H9 (cell line): ENCODE data around the gene SORCS2. TPM values are rescaled to one million over a fixed set of nuclear protein-coding genes. Genes with fewer than 3 reads are reported as not detected.

Source experiments
- DNase-seq: peaks from one replicate; pipeline ENCODE4 v3.0.0-alpha.2; 2017
- H2AFZ ChIP-seq: one replicate; pipeline ENCODE4 v1.6.1; 2013; ENCODE audit warnings: mild to moderate bottlenecking, low read length, control low read depth, moderate library complexity
- H2AK5ac ChIP-seq: 2 replicates; pipeline ENCODE4 v1.6.1; 2013; ENCODE audit warnings: low read length, control low read depth, mixed read lengths; ENCODE audit not compliant: insufficient read length
- H2BK120ac ChIP-seq: one replicate; pipeline ENCODE4 v1.6.1; 2013; ENCODE audit warnings: low read depth, mild to moderate bottlenecking, low read length, control low read depth, inconsistent platforms; ENCODE audit not compliant: poor library complexity, severe bottlenecking
- H2BK12ac ChIP-seq: 2 replicates; pipeline ENCODE4 v1.6.1; 2013; ENCODE audit warnings: low read length, control low read depth, mixed read lengths, low read depth; ENCODE audit not compliant: insufficient read length
- H2BK15ac ChIP-seq: 2 replicates; pipeline ENCODE4 v1.6.1; 2013; ENCODE audit warnings: low read depth, low read length, control low read depth
- H2BK20ac ChIP-seq: one replicate; pipeline ENCODE4 v1.6.1; 2013; ENCODE audit warnings: low read depth, mild to moderate bottlenecking, low read length, control low read depth, inconsistent platforms; ENCODE audit not compliant: poor library complexity, severe bottlenecking
- H2BK5ac ChIP-seq: 2 replicates; pipeline ENCODE4 v1.6.1; 2013; ENCODE audit warnings: low read length, control low read depth, mixed read lengths; ENCODE audit not compliant: insufficient read length
- H3K14ac ChIP-seq: 2 replicates; pipeline ENCODE4 v1.6.1; 2013; ENCODE audit warnings: low read length, control low read depth; ENCODE audit not compliant: insufficient read depth
- H3K18ac ChIP-seq: 2 replicates; pipeline ENCODE4 v1.6.1; 2013; ENCODE audit warnings: low read depth, mild to moderate bottlenecking, mixed read lengths, low read length, control low read depth; ENCODE audit not compliant: insufficient read length
- H3K23ac ChIP-seq: 2 replicates; pipeline ENCODE4 v1.6.1; 2013; ENCODE audit warnings: low read length, control low read depth, mixed read lengths, low read depth; ENCODE audit not compliant: insufficient read length
- H3K23me2 ChIP-seq: 2 replicates; pipeline ENCODE4 v1.6.1; 2013; ENCODE audit warnings: low read depth, mild to moderate bottlenecking, mixed read lengths, low read length, control low read depth; ENCODE audit not compliant: insufficient read length, poor library complexity, severe bottlenecking
- H3K27ac ChIP-seq: 2 replicates; pipeline ENCODE4 v1.5.1; 2013; ENCODE audit warnings: low read length, control low read depth, mixed read lengths, low read depth; ENCODE audit not compliant: insufficient read length
- H3K27me3 ChIP-seq: 2 replicates; pipeline ENCODE4 v1.6.1; 2013; ENCODE audit warnings: low read length, control low read depth, inconsistent platforms; ENCODE audit not compliant: insufficient read depth
- H3K4ac ChIP-seq: 2 replicates; pipeline ENCODE4 v1.6.1; 2013; ENCODE audit warnings: low read depth, mild to moderate bottlenecking, control low read depth, inconsistent platforms, low read length, moderate library complexity
- H3K4me1 ChIP-seq: 2 replicates; pipeline ENCODE4 v1.6.1; 2013; ENCODE audit warnings: low read length, control low read depth, inconsistent platforms; ENCODE audit not compliant: insufficient read depth
- H3K4me2 ChIP-seq: 2 replicates; pipeline ENCODE4 v1.6.1; 2013; ENCODE audit warnings: low read length, control low read depth, mixed read lengths; ENCODE audit not compliant: insufficient read length, insufficient read depth
- H3K56ac ChIP-seq: 2 replicates; pipeline ENCODE4 v1.6.1; 2013; ENCODE audit warnings: low read depth, mild to moderate bottlenecking, mixed read lengths, low read length, control low read depth; ENCODE audit not compliant: insufficient read length
- H3K79me1 ChIP-seq: 2 replicates; pipeline ENCODE4 v1.6.1; 2013; ENCODE audit warnings: low read depth, mild to moderate bottlenecking, moderate library complexity, low read length, control low read depth, inconsistent platforms; ENCODE audit not compliant: insufficient read depth, poor library complexity, severe bottlenecking
- H3K79me2 ChIP-seq: 2 replicates; pipeline ENCODE4 v1.6.1; 2013; ENCODE audit warnings: low read length, control low read depth, inconsistent platforms; ENCODE audit not compliant: insufficient read depth
- H3K9ac ChIP-seq: 2 replicates; pipeline ENCODE4 v1.6.1; 2013; ENCODE audit warnings: low read length, control low read depth, mixed read lengths; ENCODE audit not compliant: insufficient read length; ENCODE audit errors: extremely low read depth
- H3K9me3 ChIP-seq: one replicate; pipeline ENCODE4 v1.6.1; 2013; ENCODE audit warnings: low read depth, low read length, inconsistent platforms; ENCODE audit not compliant: control insufficient read depth
- H3T11ph ChIP-seq: one replicate; pipeline ENCODE4 v1.6.1; 2013; ENCODE audit warnings: mild to moderate bottlenecking, low read length, control low read depth, inconsistent platforms
- H4K20me1 ChIP-seq: one replicate; pipeline ENCODE4 v1.6.1; 2013; ENCODE audit not compliant: control insufficient read depth, insufficient read length, insufficient read depth
- H4K5ac ChIP-seq: 2 replicates; pipeline ENCODE4 v1.6.1; 2013; ENCODE audit warnings: low read depth, mild to moderate bottlenecking, mixed read lengths, low read length, control low read depth; ENCODE audit not compliant: insufficient read length
- H4K8ac ChIP-seq: replicated peaks from 2 replicates; pipeline ENCODE4 v1.6.1; 2013; ENCODE audit warnings: low read length, control low read depth, mixed read lengths, low read depth; ENCODE audit not compliant: insufficient read length
- H4K91ac ChIP-seq: 2 replicates; pipeline ENCODE4 v1.6.1; 2013; ENCODE audit warnings: low read depth, mild to moderate bottlenecking, moderate library complexity, mixed read lengths, low read length, control low read depth; ENCODE audit not compliant: insufficient read length
- H3K27ac Mint-ChIP-seq, 3 experiments: 2 replicates in 2 of 3; 3 replicates in 1 of 3; pipeline ENCODE4 v1.8.0; 2020 to 2021; ENCODE audit warnings: mixed read lengths in 3 of 3, mild to moderate bottlenecking in 1 of 3, moderate library complexity in 1 of 3
- H3K27me3 Mint-ChIP-seq: 2 replicates; pipeline ENCODE4 v1.8.0; 2021; ENCODE audit warnings: low read depth, mild to moderate bottlenecking, moderate library complexity, mixed read lengths
- H3K36me3 Mint-ChIP-seq, 3 experiments: 2 replicates in 2 of 3; 3 replicates in 1 of 3; pipeline ENCODE4 v1.8.0; 2020 to 2021; ENCODE audit warnings: low read depth in 3 of 3, mixed read lengths in 3 of 3; ENCODE audit not compliant: insufficient read depth in 1 of 3
- H3K4me1 Mint-ChIP-seq, 2 experiments: 2 replicates each; pipeline ENCODE4 v1.8.0; 2020; ENCODE audit warnings: mixed read lengths in 2 of 2
- H3K4me3 Mint-ChIP-seq, 2 experiments: 2 replicates in 1 of 2; 3 replicates in 1 of 2; pipeline ENCODE4 v1.8.0; 2020 to 2021; ENCODE audit warnings: mild to moderate bottlenecking in 2 of 2, mixed read lengths in 2 of 2, moderate library complexity in 1 of 2
- H3K9me3 Mint-ChIP-seq, 2 experiments: 2 replicates in 1 of 2; 3 replicates in 1 of 2; pipeline ENCODE4 v1.8.0; 2020; ENCODE audit warnings: mild to moderate bottlenecking in 2 of 2, mixed read lengths in 2 of 2, moderate library complexity in 1 of 2
- WGBS: extraction: QIAGEN DNeasy Blood & Tissue Kit; methylation state at CpG from one replicate; pipeline ENCODE4 v1.1.7; 2013; ENCODE audit warnings: missing lambda C conversion rate, low lambda C conversion rate, mixed read lengths; ENCODE audit not compliant: insufficient read length; ENCODE audit errors: extremely low coverage; 5-methylcytosine and 5-hydroxymethylcytosine counted together
- total RNA-seq: library from RNA; stranded (reverse); gene quantifications from 2 replicates; pipeline ENCODE4 v1.2.1, GENCODE V29; 2021
- TF ChIP-seq, protein P1 (sequence below): fragments of 200-600 bp; sonication (generic); conservative IDR thresholded peaks from 3 replicates; pipeline ENCODE4 v1.8.0; 2021; ENCODE audit warnings: antibody characterized with exemption, mild to moderate bottlenecking

The SORCS2 gene
- total RNA-seq, 1 experiment from 2014 or later: 0.57 TPM

DNA sequence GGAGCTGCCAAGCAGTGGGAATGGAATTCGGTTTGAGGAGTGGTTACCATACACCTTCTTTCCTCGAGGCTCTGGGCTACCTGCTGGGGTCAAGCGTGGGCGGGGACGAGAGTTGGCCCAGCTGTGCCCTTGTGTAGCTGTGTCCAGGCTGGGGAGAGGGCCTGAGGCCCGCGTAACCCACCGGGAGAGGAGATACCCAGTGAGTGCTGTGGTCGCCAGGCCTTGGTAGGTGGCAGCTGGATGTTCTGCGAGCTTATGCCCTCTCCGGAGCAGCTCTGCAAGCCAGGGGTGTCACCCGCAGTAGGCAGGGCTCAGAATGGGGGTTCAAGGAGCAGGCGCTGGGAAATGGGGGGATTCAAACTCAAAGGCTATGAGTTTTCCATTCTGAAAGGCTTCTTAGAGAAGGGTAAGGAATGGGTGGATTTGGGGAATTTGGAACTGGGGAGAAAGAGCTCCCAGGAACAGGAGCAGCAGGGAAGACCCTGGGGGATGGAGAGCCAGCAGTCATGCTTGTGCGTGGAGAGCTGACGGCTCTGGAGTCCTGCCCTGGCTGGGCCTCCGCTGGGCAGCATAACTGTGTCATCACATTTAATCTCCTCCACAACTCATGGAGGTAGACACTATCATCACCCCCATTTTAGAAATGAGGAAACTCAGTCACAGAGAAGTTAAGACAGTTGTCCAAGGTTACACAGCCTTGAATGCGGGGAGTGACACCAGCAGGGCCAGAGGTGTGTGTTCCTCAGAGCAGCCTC is 117.5 kb downstream of the SORCS2 start:
- Histone ChIP-seq H4K8ac (no peak overlapping the region), H3K23ac (no peak overlapping the region), H2BK120ac (no peak overlapping the region), H3K4me2 (no peak overlapping the region), H2BK20ac (no peak overlapping the region), H3K27me3 (no peaks in the 10 kb centered on the region), H3K79me1 (no peaks in the 10 kb centered on the region), H3K9ac (no peak overlapping the region), H3K23me2 (no peaks in the 10 kb centered on the region), H3K14ac (0 out of 2 replicates have a peak overlapping the region, but pooled peaks have one; percentile 55), H3T11ph (no peak overlapping the region), H2BK5ac (no peak overlapping the region), H4K20me1 (no peaks in the 10 kb centered on the region), H2AFZ (no peak overlapping the region), H2BK12ac (no peak overlapping the region), H3K18ac (no peak overlapping the region), H3K9me3 (no peaks in the 10 kb centered on the region), H4K5ac (no peak overlapping the region), H2BK15ac (no peak overlapping the region), H3K27ac (no peak overlapping the region), H2AK5ac (no peak overlapping the region), H3K4ac (no peak overlapping the region), H3K56ac (no peak overlapping the region), H4K91ac (no peak overlapping the region), H3K79me2 (no peaks in the 10 kb centered on the region), H3K4me1 (peaks cover 6% of the 10 kb centered on the region; the same call in 1 of the 2 replicates)
- TF ChIP-seq, protein P1, sequence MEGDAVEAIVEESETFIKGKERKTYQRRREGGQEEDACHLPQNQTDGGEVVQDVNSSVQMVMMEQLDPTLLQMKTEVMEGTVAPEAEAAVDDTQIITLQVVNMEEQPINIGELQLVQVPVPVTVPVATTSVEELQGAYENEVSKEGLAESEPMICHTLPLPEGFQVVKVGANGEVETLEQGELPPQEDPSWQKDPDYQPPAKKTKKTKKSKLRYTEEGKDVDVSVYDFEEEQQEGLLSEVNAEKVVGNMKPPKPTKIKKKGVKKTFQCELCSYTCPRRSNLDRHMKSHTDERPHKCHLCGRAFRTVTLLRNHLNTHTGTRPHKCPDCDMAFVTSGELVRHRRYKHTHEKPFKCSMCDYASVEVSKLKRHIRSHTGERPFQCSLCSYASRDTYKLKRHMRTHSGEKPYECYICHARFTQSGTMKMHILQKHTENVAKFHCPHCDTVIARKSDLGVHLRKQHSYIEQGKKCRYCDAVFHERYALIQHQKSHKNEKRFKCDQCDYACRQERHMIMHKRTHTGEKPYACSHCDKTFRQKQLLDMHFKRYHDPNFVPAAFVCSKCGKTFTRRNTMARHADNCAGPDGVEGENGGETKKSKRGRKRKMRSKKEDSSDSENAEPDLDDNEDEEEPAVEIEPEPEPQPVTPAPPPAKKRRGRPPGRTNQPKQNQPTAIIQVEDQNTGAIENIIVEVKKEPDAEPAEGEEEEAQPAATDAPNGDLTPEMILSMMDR: no peak
- peak overlapping the region in 1 of 3 experiments; percentile 62; a peak in 2 of 7 replicates for H3K27ac Mint-ChIP-seq
- H3K27me3 Mint-ChIP-seq: no peaks in the 10 kb centered on the region; the same call in 1 of the 2 replicates
- peaks cover 20 to 25% of the 10 kb centered on the region in 2 experiments for H3K4me1 Mint-ChIP-seq
- H3K36me3 Mint-ChIP-seq: no peaks in the 10 kb centered on the region
- no peak overlapping the region for H3K4me3 Mint-ChIP-seq
- DNase-seq: no peak
- no peaks in the 10 kb centered on the region for H3K9me3 Mint-ChIP-seq
- no CpG with 5 or more reads among the region's 17 CpGs for WGBS
